ENCODE data around the gene RANBP3.
"Not testable (repeated sequence)": the region's sequence is repeated elsewhere in the genome, so short reads cannot be mapped to it uniquely, and the experiment has no call there.

Gene RANBP3

GRCh38 chr19:5963855-5964254, 14.1 kb downstream of the RANBP3 start:
- DNase-seq = no peak

GRCh38 chr19:5963259-5963658, 14.7 kb downstream of the RANBP3 start:
- not testable (repeated sequence) for DNase-seq

GRCh38 chr19:5961969-5962945, 15.7 kb downstream of the RANBP3 start:
- peak; percentile 59 for DNase-seq

GRCh38 chr19:5961641-5961968, 16.3 kb downstream of the RANBP3 start:
- DNase-seq = not testable (repeated sequence)

- DNase-seq = no peak
Measured at GRCh38 chr19:5960005-5961001, 17.6 kb downstream of the RANBP3 start.

- DNase-seq = no peak
Measured at GRCh38 chr19:5959260-5960004, 18.5 kb downstream of the RANBP3 start.

GRCh38 chr19:5958851-5959122, 19.2 kb downstream of the RANBP3 start:
- DNase-seq = no peak

GRCh38 chr19:5958074-5958850, 19.7 kb downstream of the RANBP3 start:
- DNase-seq = no peak

- no peak for DNase-seq
Measured at GRCh38 chr19:5957170-5957569, 20.8 kb downstream of the RANBP3 start.

GRCh38 chr19:5956728-5957127, 21.2 kb downstream of the RANBP3 start:
- no peak for DNase-seq

- DNase-seq = no peak
Measured at GRCh38 chr19:5956323-5956722, 21.6 kb downstream of the RANBP3 start.

- no peak for DNase-seq
Measured at GRCh38 chr19:5955636-5955935, 22.4 kb downstream of the RANBP3 start.

GRCh38 chr19:5954293-5954692, 23.6 kb downstream of the RANBP3 start:
- DNase-seq = no peak

GRCh38 chr19:5953680-5954213, 24.2 kb downstream of the RANBP3 start:
- no peak for DNase-seq

GRCh38 chr19:5953030-5953589, 24.8 kb downstream of the RANBP3 start:
- DNase-seq = no peak

GRCh38 chr19:5952193-5953029, 25.5 kb downstream of the RANBP3 start:
- DNase-seq = no peak

- DNase-seq = no peak
Measured at GRCh38 chr19:5951338-5951861, 26.5 kb downstream of the RANBP3 start.

GRCh38 chr19:5950741-5951140, 27.2 kb downstream of the RANBP3 start:
- DNase-seq = no peak

GRCh38 chr19:5949792-5950305, 28.1 kb downstream of the RANBP3 start:
- DNase-seq = peak; percentile 19

All from activated CD4-positive, alpha-beta T cell treated with anti-CD3 and anti-CD28 coated beads for 1 hour (primary cell).